Left forelimb (tissue), 1 donor: Measurements from ENCODE around the gene CERS2.
A peak's percentile ranks its signal among the peaks of the same experiment; 100 is the strongest.

Source experiments
- DNase-seq: peaks from one replicate; pipeline ENCODE4 v3.0.0-alpha.2; 2018; ENCODE audit warnings: low spot score

CERS2 gene, protein sequence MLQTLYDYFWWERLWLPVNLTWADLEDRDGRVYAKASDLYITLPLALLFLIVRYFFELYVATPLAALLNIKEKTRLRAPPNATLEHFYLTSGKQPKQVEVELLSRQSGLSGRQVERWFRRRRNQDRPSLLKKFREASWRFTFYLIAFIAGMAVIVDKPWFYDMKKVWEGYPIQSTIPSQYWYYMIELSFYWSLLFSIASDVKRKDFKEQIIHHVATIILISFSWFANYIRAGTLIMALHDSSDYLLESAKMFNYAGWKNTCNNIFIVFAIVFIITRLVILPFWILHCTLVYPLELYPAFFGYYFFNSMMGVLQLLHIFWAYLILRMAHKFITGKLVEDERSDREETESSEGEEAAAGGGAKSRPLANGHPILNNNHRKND

DNA sequence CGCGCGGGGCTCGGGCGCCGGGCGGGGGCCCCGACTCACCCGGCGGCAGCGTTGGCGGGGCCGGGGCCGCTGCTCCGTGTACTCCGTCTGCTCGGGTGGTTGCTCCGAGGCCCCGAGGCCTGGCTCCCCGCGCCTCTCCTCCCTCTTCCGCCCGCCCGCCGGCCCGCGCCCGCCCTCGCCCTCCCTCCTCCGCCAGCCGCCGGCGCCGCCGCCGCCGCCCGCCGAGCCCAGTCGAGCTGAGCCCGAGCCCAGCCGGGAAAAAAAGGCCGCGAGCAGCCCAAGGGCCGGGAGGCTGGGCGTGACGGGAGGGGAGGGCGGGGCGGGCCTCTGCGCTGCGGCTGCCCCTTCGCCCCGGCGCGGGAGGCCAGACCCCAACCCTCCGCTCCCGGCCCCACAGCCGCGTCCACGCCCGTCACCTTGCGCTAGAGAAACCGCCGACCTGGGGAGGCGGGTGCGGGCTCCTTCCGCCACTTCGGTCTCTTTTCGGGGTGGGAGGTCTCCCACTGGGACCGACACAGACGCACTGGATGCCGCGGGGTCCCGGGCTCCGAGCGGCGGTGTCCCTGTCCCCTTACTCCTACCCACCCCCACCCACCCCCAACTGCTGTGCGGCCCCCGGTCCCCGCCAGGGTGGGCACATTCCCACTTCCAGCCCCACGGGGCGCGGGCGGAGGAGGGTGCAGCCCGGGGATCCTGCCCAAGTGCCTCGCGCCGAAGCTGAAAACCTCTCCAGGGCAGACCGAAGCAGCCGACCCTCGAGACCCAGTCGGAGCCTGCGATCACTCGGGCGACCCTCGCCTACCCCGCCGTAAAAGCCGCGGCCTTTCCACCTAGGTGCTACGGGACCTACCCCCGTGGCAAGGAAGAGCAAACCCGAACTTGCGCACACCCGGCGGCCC lies at the start of gene CERS2:
Gene CERS2 (minus strand): TSS at position 256 of the 899 bp plus-strand sequence. CDS start 5,745 bp downstream, outside the sequence.
- DNase-seq, result peak; percentile 91

DNA sequence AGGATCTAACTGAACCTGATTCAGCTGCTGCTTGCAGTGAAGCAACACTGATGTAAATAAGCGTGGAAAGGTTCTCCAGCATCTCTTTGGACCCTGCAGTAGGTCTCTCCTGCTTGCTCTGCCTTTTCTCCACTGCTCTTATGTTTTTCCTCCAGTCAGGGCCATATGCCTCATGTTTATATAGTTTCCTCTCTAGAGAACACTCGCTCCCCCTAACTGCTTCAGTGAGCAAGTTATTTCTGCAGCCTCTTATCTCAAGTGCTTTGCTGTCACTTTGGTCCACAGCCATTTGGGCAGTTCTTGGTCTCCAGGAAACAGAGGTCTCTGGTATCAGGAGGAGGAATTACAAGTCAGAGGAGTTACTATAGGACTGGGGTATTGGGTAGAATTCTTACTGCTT lies 38.9 kb upstream of the CERS2 start:
- DNase-seq, result no peak

DNA sequence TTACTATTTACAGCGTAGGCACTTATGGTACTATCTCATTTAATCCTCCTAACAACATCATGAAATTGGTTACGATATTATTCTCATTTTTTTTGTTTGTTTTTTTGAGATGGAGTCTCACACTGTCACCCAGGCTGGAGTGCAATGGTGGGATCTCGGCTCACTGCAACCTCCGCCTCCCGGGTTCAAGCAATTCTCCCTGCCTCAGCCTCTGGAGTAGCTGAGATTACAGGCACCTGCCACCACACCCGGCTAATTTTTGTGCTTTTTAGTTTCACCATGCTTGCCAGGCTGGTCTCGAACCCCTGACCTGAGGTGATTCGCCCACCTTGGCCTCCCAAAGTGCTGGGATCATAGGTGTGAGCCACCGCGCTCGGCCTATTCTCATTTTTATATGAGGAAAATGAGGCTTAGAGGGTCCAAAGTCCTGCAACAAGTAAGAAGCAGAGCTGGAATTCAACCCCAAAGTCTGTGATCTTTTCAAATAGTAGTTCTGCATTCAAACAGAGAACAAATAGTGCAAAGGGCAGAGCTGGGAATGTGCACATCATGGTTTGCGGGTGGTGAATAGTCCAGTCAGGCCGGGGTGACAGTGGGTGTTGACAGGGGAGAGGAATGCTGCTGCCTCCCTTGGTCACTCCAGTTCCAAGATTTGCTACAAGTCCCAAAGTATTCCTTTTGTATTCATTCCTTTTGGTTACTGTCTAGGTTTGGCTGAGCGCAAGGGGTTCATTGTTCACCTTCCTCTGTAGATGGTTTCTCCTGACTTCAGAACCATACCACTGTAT lies 38.2 kb upstream of the CERS2 start:
- DNase-seq, result no peak

DNA sequence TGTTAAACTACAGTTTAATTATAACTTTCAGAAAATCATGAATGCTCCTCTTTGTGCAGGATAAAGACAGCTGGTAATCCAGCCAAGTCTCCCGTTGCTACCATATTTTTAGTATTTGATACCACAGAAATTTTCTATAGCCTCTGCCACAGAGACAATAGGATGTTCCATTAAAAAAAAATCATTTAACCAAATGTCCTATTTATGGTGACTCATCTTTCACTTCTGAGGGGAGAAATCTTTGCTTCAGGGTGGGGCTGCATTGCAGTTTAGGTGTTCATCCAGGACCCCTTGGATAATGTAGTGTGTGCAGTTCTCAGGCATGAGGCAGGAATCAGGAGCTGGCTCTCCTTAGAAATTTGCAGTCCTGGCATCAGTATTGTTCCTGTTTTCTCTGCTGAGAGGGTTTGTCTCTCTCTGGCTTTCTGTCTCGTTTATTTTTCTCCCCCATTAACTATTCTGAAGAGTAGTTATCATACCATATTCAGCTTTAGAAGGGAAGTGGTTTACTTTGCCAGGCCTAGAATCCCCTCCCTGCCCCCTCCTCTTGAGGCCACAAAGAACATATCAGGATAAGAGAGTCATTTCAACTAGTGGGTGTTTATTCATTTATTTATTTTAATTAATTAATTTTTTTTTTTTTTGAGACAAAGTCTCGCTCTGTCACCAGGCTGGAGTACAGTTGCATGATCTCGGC lies 36.7 kb upstream of the CERS2 start:
- DNase-seq, result no peak

DNA sequence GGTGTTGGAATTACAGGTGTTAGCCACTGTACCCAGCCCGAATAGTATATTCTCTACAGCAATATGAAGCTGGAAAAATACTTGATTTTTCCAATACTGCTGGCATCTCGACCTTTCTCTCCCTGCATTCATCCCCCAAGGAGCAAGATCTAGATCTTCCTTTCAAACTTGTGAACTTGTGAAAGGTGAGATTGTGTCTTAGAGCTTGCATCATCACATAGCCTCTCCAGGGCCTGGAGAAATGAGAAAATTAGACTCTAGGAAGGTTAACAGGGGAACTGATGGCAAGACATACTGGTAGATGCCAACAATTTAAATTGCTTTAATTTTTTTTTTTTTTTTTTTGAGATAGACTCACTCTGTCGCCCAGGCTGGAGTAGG lies 35.7 kb upstream of the CERS2 start:
- no peak for DNase-seq

DNA sequence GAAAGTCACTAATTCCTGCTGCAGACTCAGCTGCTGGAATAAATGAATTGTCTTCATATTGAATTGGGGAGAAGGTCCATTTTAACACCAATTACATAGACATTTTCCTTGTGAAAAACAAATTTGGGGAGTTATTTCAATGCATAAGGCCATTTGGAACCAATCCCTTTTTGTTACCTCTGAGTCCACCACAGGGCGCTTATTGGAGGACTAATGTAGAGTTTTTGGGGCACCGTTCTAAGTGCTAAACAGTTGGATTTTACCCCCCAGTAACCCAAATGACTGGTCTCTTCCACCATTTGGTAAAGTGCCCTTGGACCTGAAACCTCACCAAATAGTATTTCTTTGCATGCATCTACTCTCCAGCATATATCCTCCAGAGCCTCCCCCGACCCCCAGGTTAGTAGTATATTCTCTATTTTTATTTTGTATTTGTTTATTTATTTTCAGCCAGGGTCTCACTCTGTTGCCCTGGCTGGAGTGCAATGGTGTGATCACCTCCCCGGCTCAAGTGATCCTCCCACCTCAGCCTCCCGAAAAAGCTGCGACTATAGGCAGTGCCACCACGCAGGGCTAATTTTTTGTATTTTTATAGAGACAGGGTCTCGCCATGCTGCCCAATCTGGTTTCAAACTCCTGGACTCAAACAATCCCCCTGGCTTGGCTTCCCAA lies 35.2 kb upstream of the CERS2 start:
- DNase-seq, result no peak

DNA sequence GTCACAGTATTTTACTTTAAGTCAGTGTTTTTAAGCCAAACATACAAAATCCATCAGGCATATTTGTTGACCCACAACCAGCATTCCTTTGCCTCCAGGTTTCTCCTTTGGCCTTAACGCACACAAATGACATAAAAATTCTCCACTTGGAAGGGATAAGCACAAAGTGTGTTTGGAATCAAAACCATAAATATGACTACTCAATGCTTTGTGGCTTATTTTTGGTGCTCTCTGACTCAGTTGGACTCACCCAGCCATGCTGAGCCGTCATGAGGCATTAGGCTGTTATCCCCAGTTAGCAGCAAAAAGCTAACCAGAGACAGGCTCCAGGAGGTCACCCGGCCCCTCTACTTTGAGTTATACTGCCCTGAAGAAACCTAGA lies 34.6 kb upstream of the CERS2 start:
- no peak for DNase-seq

DNA sequence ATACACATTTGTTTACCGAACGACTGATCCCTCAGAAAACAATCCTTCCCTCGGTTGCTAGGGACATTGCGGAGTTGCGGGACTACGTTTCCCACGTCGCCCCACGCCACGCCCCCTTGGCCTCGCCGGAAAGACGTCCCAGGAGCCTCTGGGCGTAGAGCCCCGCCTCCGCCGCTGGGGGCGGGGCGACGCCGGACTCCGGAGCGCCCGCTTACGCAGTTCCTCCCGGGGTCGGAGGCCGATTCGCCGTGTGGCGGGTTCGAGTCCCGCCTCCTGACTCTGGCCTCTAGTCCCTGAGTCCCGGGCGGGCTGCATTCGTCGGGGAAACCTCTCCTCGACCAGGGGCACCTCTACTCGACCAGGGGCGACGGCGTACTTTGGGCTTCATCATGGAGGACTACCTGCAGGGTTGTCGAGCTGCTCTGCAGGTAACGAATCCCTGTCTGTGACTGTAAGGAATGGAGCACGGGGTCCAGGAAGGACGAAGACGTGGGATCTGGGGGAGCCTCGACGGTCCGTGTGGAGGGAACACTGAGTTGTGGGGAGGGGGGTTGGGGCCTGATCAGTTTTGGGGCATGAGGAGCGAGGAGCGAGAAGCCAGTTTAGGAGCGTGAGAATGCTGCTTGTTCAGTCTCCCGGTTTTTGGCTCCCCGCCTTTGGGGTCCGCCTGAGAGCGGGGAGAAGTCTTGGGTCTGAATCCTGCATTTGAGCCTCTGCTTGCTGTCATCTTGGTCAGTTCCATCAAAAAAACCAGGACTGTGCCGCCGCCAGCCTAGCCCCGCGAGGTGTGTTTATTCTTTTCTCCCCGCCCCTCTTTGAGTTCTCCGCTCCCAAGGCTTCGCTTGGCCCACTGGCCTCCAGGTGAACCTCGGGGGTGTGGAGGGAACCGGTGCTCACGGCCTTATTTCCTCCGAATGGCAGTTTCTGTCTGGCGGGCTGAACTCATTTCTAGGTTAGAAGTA lies 33.9 kb upstream of the CERS2 start, which contains the start of gene PRUNE1:
Gene PRUNE1 (plus strand): TSS at position 206 of the 962 bp plus-strand sequence. CDS start 184 bp downstream, at position 390.
- peak; percentile 98 for DNase-seq

DNA sequence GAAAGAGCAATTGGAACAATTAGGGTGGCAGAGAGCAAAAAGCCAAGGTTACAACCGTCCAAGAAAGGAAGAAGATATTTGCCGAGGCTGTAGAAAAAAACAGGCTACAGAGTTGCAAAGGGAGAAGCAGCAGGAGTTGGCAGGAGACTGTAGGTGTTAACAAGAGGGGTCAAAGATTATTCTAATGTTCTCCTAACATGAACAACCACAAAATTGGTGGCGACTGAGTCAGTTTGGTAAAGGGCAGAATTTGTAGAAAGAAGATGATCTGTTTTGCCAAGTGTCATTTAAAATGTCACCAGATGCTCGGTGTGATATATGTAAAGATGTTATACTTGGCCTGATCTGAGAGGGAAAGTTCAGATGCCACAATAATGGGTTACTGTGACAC lies 33.2 kb upstream of the CERS2 start:
- no peak for DNase-seq

DNA sequence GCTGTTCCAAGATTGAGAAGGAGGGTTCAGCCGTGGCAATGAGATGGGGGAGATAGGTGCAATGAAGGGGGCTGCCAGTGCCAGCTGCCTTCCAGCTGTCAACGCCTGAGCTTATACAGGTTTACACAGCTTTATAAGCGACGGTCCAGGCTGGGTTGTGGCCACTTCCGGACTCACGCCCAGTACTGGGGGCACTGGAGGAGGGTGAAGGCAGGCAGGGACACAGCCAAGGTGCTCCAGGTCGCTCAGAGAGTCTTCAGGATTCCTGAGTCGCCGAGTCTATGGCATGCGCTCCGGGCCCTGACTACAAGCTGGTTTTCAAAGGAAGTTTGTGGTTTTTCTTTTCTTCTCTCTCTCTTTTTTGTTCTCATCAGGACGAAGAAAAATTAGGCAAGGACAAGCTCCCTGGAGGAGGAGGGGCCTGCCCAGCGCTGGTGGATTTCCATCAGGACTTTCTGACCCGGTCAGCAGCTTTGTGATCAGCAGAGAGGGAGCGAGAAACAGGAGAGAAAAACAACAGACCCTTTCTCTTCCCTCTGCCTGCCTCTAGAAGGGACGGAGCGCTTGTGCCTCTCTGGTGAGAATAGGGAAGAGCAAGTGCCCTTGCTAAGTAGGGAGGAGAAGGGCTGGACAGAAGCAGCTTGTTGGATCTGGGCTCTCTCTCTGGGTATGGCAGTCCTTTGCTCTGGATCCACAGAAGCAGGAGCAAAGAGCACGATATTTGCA lies 31.9 kb upstream of the CERS2 start, which contains the start of gene MINDY1:
Gene MINDY1 (minus strand): TSS at position 576 of the 726 bp plus-strand sequence. CDS start 4,285 bp downstream, outside the sequence.
- peak; percentile 77 for DNase-seq

DNA sequence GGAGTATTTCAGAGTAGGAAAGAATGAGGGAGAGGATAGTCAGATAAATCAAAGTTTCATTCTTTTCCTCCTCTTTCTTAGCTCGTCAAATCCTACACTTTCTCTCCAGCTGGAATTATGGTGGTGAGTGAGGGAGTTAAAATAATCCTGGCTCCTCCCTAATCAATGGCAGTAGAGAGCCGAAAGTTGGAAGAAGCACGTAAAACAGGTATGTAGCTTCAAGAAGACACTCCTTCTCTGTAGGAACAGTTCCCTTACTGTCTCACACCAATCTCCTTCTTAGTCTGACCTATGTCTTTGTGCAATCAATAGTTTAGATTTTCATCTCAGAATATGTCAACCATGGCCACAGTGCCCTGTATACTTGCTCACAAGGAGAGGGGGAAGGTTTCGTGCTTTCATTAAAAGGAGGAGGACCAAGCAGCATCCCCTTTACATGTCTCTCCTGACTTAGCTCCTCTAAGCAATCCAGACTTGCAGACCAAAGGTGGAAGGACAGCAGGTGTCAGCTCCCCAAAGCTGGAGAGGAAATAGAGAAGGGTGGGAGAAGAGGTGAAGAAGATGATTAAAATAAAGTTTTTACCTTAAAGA lies 31.2 kb upstream of the CERS2 start:
- no peak for DNase-seq

DNA sequence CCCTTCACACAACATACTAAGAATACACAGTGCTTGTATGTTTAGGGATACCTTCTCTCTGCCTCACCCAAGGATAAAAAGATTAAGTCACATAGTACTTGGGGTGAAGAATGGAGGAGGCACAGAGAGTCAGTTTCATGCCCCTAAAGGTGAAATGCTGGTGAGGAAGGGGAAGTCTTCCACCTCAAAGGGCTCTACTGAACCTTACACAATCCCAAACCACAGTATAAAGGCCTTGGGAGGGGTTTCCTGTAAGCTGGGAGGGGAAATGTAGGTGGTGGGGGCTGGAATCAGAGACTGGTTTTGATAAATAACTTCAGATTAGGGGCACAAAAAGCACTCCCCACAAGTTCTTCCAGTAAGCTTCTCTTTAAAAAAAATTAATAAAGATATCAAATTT lies 28.5 kb upstream of the CERS2 start:
- DNase-seq, result no peak

DNA sequence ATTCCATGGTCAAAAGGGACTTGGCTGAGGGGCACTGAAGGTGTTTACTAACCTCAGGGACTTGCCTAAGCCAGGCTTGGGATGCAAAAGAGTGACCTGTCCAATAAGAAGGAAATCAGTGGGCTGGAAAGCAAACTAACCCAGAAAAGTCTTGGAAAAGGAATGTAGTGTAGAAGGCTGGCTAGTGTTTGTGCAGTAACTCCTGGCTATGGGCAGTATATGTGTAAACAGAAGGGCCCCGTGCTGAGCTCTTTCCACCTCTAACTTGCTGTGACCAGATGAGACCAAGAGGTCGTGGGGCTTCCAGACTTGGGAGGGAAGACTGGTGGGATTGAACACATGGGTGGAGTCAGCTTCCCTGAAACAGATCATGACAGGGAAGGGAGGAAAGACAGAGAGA lies 28.0 kb upstream of the CERS2 start:
- no peak for DNase-seq

DNA sequence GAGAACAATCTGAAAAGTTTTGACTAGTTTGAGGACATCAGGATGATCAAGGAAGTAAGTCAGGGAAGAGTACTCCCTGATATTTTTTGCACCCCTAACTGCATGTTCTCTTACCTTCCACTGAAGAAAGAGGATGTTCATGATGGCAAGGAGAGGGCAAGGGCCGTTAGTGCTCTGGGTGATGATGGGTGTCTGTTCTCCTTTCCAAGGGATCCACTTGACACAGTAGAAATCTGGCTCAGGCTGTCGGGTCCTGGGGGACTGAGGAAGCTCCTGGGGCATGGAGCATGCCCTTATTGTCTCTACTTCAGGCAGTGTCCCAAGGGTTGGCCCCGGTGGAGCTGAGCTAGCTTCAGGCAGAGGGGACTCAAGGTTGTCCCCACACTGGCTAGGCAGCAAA lies 27.4 kb upstream of the CERS2 start:
- no peak for DNase-seq

DNA sequence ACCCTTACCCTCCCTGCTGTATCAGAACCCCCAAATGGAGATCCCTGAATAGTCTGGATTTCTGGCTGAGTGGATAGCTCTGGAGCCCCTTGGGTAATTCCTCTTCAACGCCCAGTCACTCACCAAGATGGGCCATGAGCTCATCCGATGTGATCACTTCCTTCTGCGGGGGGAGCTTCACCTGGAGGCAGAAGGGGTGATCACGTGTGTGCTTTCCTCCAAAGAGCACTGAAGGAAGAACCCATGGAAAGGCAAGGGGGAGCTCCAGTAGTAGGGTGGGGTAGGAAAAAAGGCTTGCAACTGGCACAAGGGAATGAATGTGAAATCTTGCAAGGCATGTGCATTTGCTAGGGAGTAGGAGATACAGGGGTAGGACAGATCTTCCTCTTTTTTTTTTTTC lies 27.0 kb upstream of the CERS2 start:
- DNase-seq, result no peak

DNA sequence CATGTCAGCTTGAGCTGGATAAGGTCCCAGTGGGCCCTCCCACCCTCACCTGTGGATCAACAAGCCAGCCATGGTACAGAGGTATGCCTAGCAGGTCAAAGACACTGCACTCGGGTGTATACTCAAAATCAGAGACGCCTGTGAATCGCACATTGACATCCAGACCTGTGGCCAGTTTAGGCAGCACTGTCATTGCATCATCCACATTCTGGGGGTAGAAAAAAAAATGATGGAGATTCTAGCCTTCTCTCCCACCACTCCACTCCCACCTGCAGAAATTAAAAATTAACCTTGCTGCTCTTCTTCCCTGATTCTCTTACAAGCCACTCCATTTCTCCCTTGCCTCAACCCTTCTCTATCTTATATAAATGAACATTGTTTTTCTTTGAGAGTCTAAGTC lies 25.8 kb upstream of the CERS2 start:
- DNase-seq, result no peak

DNA sequence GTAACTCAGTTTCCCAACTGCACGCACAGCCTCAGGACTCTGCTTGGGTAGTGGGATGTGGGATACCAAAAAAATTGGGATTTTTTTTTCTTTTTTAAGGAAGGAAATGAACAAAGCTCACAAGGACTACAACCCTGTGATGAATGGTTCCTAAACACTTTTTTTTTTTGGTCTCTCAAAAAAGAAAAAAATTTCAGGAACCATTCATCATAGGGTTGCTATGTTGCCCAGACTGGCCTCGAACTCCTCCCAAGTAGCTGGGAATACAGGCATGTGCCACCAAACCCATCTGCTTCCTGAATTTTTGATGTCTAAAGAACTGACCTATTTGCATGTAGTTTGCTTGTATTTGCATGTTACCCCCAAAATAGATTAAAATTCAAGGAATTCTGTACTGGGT lies 25.3 kb upstream of the CERS2 start:
- no peak for DNase-seq

DNA sequence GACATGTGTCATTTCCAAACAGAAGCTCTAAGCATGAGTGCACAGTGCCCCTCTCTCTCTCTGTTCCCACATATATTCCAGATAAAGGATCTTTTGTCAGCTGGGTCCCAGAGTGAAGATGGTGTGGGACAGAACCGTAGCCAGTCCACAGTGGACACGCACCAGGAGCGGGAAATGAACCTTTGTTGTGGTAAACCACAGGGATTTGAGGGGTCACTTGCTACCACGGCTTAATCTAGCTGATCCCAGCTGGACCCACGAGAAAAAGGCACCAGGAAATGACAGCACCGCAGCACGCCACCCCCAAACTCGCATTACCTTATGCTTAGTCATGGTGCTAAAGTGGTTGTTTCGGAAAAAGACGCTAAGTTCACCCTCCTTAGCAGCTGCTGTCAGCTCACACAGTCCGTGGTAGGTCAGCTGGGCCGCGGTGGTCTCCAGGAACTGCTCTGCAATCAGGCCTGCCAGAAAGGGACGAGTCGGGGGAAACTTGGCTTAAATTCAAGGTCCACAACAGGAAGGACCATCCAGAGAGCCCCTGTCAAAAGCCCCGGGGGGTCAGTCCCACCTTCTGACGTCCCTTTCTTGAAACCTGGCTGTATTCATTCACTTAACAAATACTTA lies 24.5 kb upstream of the CERS2 start:
- no peak for DNase-seq
